Left lung (tissue), 10 donors: ENCODE measurements around the gene PRXL2B. TPM values are rescaled to one million over a fixed set of nuclear protein-coding genes. Genes with fewer than 3 reads are reported as not detected.
"Not testable (repeated sequence)": the region's sequence is repeated elsewhere in the genome, so short reads cannot be mapped to it uniquely, and the experiment has no call there.

Source experiments
- ATAC-seq: fragments of 200-7000 bp; cut with Tn5 transposase; one replicate; pipeline ENCODE4 v1.9.1; 2020; ENCODE audit warnings: moderate library complexity
- DNase-seq, 4 donors: peaks; one replicate each; pipeline ENCODE4 v3.0.0-alpha.2; 2013 to 2020
- H3K27ac ChIP-seq, 2 donors: fragments of 200-600 bp; sonication (generic) in 1 of 2; one replicate each; pipeline versions ENCODE4 v1.5.0 to v1.8.0; 2020 to 2021
- H3K27me3 ChIP-seq, 2 donors: fragments of 200-600 bp; sonication (generic) in 1 of 2; one replicate each; pipeline versions ENCODE4 v1.5.0 to v1.8.0; 2020 to 2021
- H3K36me3 ChIP-seq, 2 donors: fragments of 200-600 bp; sonication (generic) in 1 of 2; one replicate each; pipeline versions ENCODE4 v1.5.0 to v1.8.0; 2020 to 2021
- H3K4me1 ChIP-seq, 2 donors: fragments of 200-600 bp; one replicate each; pipeline ENCODE4 v1.8.0; 2021
- H3K4me3 ChIP-seq, 2 donors: fragments of 200-600 bp; sonication (generic) in 1 of 2; one replicate each; pipeline versions ENCODE4 v1.5.0 to v1.8.0; 2020 to 2021; ENCODE audit warnings: mild to moderate bottlenecking in 1 of 2
- H3K9me3 ChIP-seq, 2 donors: fragments of 200-600 bp; sonication (generic) in 1 of 2; one replicate each; pipeline versions ENCODE4 v1.5.0 to v1.8.0; 2020 to 2021
- CTCF ChIP-seq, 2 donors: fragments of 200-600 bp; sonication (generic) in 1 of 2; IDR thresholded peaks; one replicate each; pipeline versions ENCODE4 v1.5.0 to v1.8.0; 2021; ENCODE audit warnings: antibody characterized with exemption in 2 of 2
- intact Hi-C, 2 donors: fragments of 100-400 bp; cut with DNase I; formaldehyde crosslinking; loops; one replicate each; pipeline versions ENCODE4 v1.11.2 to v1.14.2; 2022
- polyA plus RNA-seq, 6 donors: library from polyadenylated mRNA; unstranded; fragments of 120-200 nt; gene quantifications; one replicate each; pipeline ENCODE4 v1.2.1, GENCODE V29; 2013; ENCODE audit not compliant: insufficient read length in 6 of 6
- total RNA-seq, 2 donors: library from RNA; stranded (reverse); fragmentation: NEBNext Ultra II Directional; extraction: Animal tissue kit (Norgen Biotek cat#: 25700); gene quantifications; one replicate each; pipeline ENCODE4 v1.2.1, GENCODE V29; 2021
- donor health status: DM: no; HTN: yes; CAD: no.
- donor health status: DM: no; HTN: no; CAD: no.

The PRXL2B gene
- total and polyA plus RNA-seq, 8 donors, result 33.2 to 62.5 (median 45.4) TPM

DNA sequence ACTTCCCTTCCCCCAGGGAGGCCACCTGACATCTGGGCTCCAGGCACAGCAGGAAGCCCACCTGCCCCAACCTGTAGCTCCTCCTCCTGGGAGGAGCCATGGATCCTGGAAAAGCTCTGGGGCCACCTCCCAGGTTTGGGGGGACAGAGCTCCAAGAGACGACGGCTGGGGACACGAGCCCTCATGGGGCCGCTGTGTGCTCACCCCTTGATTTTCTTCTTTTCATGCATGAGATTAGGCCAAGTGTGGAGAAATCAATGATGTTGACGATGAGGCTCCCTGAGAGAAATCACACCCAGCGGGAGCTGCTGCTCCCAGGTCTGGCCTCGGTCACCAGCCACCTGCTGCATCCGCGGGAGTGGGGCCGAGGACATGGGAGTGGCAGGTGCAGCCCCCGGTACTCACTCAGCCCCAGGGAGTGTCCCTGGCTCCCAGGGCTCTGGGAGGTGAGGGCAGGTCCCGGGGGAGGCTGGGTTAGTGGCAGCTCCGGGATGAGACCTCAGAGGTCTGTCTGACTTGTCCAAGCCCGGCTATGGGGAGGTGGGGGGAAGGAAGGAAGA, 21.7 kb upstream of the PRXL2B start:
- Histone ChIP-seq H3K4me3 (no peak overlapping the region), H3K36me3 (peaks cover 0 to 42% of the 10 kb centered on the region in 2 donors), H3K9me3 (no peaks in the 10 kb centered on the region), H3K4me1 (peaks cover 0 to 5% of the 10 kb centered on the region in 2 donors), H3K27ac (no peak overlapping the region), H3K27me3 (no peaks in the 10 kb centered on the region)
- DNase-seq (peak in 1 of 4 donors; percentile 71), ATAC-seq (no peak)
- intact Hi-C loops, result no loop called here
- no peak for TF ChIP-seq CTCF (IDR thresholded peaks at IDR 0.05)

DNA sequence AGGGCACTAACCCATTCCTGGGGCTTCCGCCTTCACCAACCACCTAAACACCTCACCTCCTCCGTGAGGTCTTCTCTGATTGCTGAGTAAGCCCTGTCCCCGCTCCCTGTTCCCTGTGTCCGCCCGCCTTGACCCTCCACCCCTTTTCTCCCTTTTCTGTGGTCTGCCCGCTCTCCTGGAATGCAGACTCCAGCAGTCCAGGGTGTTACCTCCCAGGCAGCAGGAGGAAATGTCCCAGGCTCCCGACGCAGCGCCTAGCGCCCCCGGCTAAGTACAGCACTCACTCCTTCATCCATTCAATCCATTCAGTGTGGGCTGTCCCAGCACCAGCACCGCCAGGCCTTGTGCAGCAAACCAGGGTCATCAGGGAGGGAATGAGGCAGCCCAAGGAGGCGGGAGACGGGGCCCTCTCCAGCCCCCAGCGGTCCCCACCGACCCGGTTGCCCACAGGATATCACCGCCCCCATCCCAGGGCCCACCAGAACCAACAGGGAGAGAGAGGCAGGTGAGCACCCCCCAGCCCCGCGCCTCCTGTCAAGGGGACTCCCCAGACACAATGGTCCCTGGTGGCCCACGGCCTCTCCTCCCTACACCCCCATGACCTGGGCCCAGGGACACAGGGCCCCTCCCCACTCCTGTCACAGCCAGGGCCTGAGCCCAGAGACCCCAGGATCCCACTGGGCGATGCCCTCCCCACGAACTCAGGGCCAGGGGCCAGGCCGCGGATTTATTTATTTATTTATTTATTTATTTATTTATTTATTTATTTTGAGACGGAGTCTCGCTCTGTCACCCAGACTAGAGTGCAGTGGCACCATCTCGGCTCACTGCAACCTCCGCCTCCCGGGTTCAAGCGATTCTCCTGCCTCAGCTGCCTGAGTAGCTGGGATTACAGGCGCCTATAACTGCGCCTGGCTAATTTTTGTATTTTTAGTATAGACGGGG, 20.2 kb upstream of the PRXL2B start:
- no peak for TF ChIP-seq CTCF (IDR thresholded peaks at IDR 0.05)
- no peaks in the 10 kb centered on the region for H3K9me3 ChIP-seq
- no peak overlapping the region for H3K27ac ChIP-seq
- H3K27me3 ChIP-seq, result no peaks in the 10 kb centered on the region
- ATAC-seq (no peak), DNase-seq (peak in 1 of 4 donors; percentile 72)
- no peaks in the 10 kb centered on the region for H3K4me1 ChIP-seq
- peaks cover 0 to 28% of the 10 kb centered on the region in 2 donors for H3K36me3 ChIP-seq
- intact Hi-C loops, result no loop called here
- H3K4me3 ChIP-seq, result no peak overlapping the region

DNA sequence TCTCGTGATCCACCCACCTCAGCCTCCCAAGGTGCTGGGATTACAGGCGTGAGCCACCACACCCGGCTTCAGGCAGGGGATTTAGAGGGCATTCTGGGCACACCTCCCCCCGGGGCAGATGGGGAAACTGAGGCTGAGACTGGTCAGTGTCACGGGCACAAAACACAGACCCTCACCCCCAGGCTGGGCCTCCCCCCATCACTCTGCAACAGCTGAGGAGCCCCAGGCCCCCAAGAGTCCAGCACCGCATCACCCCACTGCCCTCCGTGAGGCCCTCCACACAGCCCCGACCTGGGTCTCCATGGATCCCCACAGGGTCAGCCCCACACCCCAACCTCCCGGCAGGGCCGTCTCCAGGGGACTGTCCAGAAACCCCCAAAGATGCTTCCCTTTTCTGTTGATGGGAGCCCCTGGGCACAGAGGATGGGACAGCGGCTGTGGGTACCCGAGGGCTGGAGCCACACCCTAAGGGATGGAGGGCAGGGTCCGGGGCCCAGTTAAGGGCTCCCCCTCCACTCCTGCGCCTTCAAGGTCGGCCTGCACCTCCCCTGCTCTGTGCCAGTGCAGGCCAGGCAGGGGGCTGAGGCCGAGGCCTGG, 19.4 kb upstream of the PRXL2B start:
- Histone ChIP-seq H3K9me3 (no peaks in the 10 kb centered on the region), H3K4me1 (no peaks in the 10 kb centered on the region), H3K27ac (no peak overlapping the region), H3K27me3 (no peaks in the 10 kb centered on the region), H3K4me3 (no peak overlapping the region), H3K36me3 (peaks cover 0 to 19% of the 10 kb centered on the region in 2 donors)
- DNase-seq, result peak in 1 of 4 donors; percentile 76
- intact Hi-C loops, result no loop called here
- TF ChIP-seq CTCF (IDR thresholded peaks at IDR 0.05), result no peak
- ATAC-seq, result no peak

- H3K4me1 ChIP-seq, intact Hi-C loops, H3K27me3 ChIP-seq, H3K36me3 ChIP-seq, H3K27ac ChIP-seq, ATAC-seq, H3K4me3 ChIP-seq, DNase-seq, H3K9me3 ChIP-seq: not testable (repeated sequence)
These were observed 18.3 kb upstream of the PRXL2B start for GRCh38 chr1:2568187-2568816.

DNA sequence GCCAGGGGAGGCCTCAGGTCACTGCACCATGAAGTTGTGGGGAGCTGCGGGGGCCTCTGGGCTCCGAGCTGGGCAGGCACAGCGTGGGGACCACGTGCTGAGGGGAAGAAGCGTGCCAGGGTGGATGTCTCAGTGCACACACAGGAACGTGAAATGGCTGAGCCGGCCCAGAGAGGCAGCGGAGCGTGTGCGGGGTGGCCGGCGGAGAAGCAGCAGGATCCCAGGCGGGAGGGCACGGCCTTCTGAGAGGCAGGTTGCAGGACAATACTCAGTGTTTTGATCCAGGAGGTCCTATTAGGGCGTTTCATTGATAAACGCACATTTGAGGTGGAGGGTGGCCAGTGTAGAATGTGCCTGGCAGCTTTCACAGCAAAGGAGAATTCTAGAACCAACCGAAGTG, 17.5 kb upstream of the PRXL2B start:
- no peak for ATAC-seq
- Histone ChIP-seq H3K36me3 (peaks cover 0 to under 1% of the 10 kb centered on the region in 2 donors), H3K27ac (no peak overlapping the region), H3K27me3 (no peaks in the 10 kb centered on the region), H3K4me3 (no peak overlapping the region), H3K4me1 (no peaks in the 10 kb centered on the region), H3K9me3 (peaks cover 0 to 6% of the 10 kb centered on the region in 2 donors)
- TF ChIP-seq CTCF (IDR thresholded peaks at IDR 0.05), result no peak
- no peak for DNase-seq
- intact Hi-C loops, result no loop called here

DNA sequence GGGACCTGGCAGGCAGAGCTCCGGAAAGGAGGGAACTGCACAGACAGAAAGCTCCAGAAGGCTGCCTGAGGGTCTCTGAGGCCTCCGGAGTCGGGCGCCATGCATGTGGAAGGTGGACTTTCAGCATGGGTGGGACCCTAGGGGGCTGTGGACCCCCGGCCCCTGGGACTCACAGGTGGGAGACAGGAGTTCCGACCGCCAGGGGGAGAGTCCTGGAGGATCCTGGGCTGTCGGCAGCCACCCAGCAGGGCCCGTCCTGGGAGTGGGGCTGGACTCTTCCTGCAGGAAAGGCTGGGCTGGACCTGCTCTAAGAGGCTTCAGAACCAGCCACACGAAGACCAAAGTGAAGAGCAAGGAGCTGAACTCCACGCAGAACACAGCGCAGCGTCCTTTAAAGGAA, 16.9 kb upstream of the PRXL2B start:
- not testable (repeated sequence) for H3K4me3 ChIP-seq

More for the DNA sequence above, 16.9 kb upstream of the PRXL2B start:
- H3K9me3 ChIP-seq, H3K27me3 ChIP-seq, ATAC-seq, intact Hi-C loops, H3K27ac ChIP-seq, DNase-seq, H3K4me1 ChIP-seq, H3K36me3 ChIP-seq: not testable (repeated sequence)
